GM10248 (cell line): Measurements from ENCODE around the gene DTX1.
A peak's percentile ranks its signal among the peaks of the same experiment; 100 is the strongest.

Source experiments
- CTCF ChIA-PET: fragments of 300-600 bp; sonication (Branson Sonifier 250); formaldehyde crosslinking; extraction: SDS; loops from one replicate; lab custom pipeline; 2021; ENCODE audit warnings: antibody characterized with exemption; lab: Yijun Ruan, JAX
- POLR2A ChIA-PET: fragments of 350-650 bp; sonication (Branson Sonifier 250); formaldehyde crosslinking; extraction: SDS; loops from one replicate; lab custom pipeline; 2020; ENCODE audit warnings: antibody characterized with exemption; lab: Yijun Ruan, JAX
- DNase-seq: peaks from one replicate; pipeline ENCODE4 v3.0.0; 2012; ENCODE audit errors: extremely low spot score
- TF ChIP-seq, protein P1 (sequence below): IDR thresholded peaks from 2 replicates; pipeline ENCODE4 v1.5.1; 2012; ENCODE audit warnings: mild to moderate bottlenecking, low read depth; ENCODE audit errors: extremely low read depth, missing control alignments, control extremely low read depth

Gene DTX1

DNA sequence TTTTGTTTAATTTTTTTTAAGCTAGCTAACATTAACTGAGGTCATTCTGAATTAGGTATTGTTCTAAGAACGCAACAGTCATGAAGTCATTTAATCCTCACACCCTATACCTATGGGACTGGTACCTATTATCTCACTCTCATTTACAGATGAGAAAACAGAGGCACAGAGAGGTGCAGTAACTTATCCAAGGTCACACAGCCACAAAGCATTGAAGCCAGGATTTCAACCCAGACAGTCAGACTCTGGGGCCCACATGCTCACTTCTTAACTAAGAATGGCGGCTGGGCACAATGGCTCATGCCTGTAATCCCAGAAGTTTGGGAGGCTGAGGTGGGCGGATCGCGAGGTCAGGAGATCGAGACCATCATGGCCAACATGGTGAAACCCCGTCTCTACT, 15.0 kb upstream of the DTX1 start:
- no peak for DNase-seq
- TF ChIP-seq, protein P1, sequence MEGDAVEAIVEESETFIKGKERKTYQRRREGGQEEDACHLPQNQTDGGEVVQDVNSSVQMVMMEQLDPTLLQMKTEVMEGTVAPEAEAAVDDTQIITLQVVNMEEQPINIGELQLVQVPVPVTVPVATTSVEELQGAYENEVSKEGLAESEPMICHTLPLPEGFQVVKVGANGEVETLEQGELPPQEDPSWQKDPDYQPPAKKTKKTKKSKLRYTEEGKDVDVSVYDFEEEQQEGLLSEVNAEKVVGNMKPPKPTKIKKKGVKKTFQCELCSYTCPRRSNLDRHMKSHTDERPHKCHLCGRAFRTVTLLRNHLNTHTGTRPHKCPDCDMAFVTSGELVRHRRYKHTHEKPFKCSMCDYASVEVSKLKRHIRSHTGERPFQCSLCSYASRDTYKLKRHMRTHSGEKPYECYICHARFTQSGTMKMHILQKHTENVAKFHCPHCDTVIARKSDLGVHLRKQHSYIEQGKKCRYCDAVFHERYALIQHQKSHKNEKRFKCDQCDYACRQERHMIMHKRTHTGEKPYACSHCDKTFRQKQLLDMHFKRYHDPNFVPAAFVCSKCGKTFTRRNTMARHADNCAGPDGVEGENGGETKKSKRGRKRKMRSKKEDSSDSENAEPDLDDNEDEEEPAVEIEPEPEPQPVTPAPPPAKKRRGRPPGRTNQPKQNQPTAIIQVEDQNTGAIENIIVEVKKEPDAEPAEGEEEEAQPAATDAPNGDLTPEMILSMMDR, result no peak
- POLR2A ChIA-PET, result interaction anchor here (0.6 kb wide), 1 partner anchor 131 kb away, joined by 4 read pairs; no protein-coding TSS in a partner anchor
- CTCF ChIA-PET, result interaction anchor here (1.0 to 1.4 kb wide), 3 partner anchors 10 to 134 kb away, joined by 3 read pairs; no protein-coding TSS in a partner anchor

DNA sequence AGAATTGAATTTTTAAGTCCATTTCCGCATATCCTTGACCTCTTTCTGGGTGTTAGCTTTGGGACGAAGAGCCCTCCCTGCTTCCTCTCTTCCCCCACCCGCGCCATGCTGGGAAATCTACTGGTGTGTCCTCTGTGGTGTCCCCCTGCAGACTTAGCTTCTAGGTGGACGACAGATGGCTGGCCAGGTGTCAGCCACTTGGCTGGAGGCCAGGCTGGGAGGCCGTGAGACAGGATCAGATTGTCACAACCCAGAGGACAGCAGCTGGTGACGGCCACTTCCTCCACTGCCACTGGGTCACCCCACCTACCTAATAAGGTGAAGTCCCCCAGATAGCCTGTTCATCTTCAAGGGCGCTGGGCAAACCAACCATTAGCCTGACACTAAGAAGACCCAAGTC, 13.3 kb upstream of the DTX1 start:
- POLR2A ChIA-PET, result no interaction called here
- TF ChIP-seq, protein P1, result no peak
- DNase-seq, result no peak
- CTCF ChIA-PET, result interaction anchor here (1.3 to 1.6 kb wide), 2 partner anchors 13 to 131 kb away, joined by 6 to 7 read pairs; no protein-coding TSS in a partner anchor

DNA sequence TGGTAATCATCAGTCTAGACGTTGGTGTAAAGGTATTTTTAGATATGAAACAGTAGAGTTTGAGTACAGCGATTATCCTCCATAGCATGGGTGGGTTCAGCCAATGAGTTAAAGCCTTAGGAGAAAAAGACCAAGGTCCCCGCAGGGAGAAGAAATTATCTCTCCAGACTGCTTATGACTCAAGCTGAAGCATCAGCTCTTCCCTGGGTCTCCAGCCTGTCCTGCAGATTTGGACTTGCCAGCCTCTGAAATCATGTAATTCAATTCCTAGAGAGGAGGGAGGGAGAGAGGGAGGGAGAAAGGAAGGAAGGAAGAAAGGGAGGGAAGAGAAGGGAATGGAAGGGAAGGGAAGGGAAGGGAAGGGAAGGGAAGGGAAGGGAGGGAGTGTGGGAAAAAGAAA, 12.0 kb upstream of the DTX1 start:
- CTCF ChIA-PET, result interaction anchor here (1.0 to 2.6 kb wide), 3 partner anchors 14 to 129 kb away, joined by 4 to 14 read pairs (median 7); no protein-coding TSS in a partner anchor
- no peak for DNase-seq
- TF ChIP-seq, protein P1, result no peak
- POLR2A ChIA-PET, result no interaction called here

DNA sequence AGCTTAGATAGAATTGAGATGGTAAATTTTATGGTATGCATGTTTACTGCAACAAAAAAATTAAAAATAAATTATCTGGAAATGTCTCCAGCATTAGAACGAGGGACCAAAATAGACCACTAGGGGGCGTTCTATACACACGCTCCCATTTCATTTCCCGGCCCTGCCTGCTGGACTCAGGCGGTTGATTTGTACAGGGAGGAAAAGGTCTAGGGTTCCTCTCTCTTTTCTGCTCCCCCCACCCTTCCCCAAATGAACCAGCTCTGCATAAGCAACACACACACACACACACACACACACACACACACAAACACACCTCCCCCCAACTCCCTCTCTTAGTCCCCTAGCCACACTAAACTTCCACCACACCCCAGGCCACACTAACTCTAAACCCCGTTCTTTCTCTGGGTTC, 7.8 kb upstream of the DTX1 start:
- POLR2A ChIA-PET, result no interaction called here

DNA sequence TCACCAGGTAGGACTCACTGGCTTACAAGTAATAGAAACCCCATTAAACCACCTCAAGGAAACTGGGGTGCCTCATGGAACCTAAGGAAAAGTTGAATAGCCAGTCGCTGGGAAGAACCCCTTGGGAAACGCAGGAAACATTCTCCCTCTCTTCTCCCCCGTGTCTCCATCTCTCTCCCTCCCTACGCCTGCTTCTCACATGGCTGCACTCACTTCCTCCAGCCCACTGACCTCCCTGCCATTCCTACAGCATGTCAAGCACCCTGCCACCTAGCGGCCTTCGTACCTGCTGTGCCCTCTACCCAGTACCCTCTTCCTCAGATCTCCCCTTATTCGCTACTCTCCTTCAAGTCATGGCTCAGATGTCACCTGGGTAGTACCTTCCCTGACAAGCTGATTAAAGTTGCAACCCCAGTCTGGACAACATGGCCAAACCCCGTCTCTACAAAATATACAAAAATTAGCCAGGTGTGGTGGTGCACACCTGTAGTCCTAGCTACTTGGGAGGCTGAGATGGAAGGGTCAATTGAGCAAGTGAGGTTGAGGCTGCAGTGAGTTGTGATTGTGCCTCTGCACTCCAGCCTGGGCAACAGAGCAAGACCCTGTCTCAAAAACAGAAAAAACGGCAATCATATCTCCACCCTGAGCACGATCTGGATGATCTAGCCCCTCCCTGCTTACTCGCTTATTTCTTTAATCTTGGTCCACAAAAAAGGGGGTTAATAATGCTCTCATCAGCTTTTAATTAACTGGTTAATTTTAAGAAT, 6.4 kb upstream of the DTX1 start:
- DNase-seq, result no peak

More for the DNA sequence above, 7.8 kb upstream of the DTX1 start:
- peak; percentile 76 for DNase-seq
- CTCF ChIA-PET, result interaction anchor here (0.7 to 9.8 kb wide), 35 partner anchors 9 to 582 kb away, joined by 3 to 135 read pairs (median 4); partner anchors contain the start of gene OAS1
- TF ChIP-seq, protein P1, result peak; percentile 57

DNA sequence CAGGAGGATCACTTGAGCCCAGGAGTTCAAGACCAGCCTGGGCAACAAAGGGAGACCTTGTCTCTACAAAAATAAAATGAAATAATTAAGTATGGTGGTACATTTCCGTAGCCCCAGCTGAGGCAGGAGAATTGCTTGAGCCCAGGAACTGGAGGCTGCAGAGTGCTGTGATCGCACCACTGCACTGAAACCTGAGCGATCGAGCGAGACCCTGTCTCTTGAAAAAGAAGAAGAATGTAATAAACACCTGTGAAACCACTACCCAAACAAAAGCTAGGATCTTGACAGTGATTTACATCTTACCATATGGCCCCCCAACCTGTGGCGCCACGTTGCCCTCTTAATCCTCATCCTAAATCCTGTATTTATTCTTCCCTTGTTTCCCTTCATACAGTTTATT, 5.7 kb upstream of the DTX1 start:
- no peak for DNase-seq
- ChIA-PET POLR2A (no interaction called here), CTCF (interaction anchor here (0.9 to 9.8 kb wide), 8 partner anchors 13 to 123 kb away, joined by 3 to 135 read pairs (median 49); no protein-coding TSS in a partner anchor)
- TF ChIP-seq, protein P1, result no peak

More for the DNA sequence above, 6.4 kb upstream of the DTX1 start:
- CTCF ChIA-PET, result interaction anchor here (0.9 to 9.8 kb wide), 16 partner anchors 12 to 123 kb away, joined by 3 to 135 read pairs (median 7); no protein-coding TSS in a partner anchor
- POLR2A ChIA-PET, result no interaction called here
- TF ChIP-seq, protein P1, result peak; percentile 47
